GM13977 (cell line): ENCODE measurements around the gene SV2B.

Experiments
- DNase-seq: peaks from one replicate; pipeline ENCODE4 v3.0.0; 2012; ENCODE audit warnings: low spot score
- in situ Hi-C: fragments of 300-500 bp; cut with MboI; formaldehyde crosslinking; loops from one replicate; pipeline ENCODE4 v1.12.0; 2022; ENCODE audit warnings: low sequenced_read_pairs, low pct_unique_long_range_greater_than_20kb, mixed read lengths, inconsistent platforms; ENCODE audit not compliant: unreplicated experiment
- TF ChIP-seq, protein P1 (sequence below): IDR thresholded peaks from 2 replicates; pipeline ENCODE4 v1.5.1; 2012; ENCODE audit warnings: mild to moderate bottlenecking, control low read depth; ENCODE audit not compliant: insufficient read depth; ENCODE audit errors: extremely low read depth, missing control alignments

SV2B gene

DNA sequence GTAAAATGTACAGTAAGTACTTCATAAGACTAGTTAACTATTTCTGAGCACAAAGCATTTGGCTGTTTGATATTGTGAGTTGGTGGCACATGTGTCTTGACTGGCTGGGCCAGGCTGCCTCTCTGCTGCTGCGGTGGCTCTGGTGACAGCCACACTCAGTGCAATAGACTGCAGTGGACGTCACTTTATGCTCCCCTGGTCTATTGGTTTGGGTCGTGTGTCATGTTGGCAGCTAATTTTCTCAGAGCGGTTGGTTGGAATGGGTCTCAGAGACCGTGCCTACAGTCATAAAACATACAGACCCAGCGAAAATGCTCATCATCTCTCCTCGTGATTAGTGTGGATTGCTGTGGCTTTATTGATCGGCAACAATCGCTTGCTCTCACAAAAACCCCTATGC lies 71.3 kb downstream of the SV2B start:
- in situ Hi-C loops: no loop called here
- TF ChIP-seq, protein P1, sequence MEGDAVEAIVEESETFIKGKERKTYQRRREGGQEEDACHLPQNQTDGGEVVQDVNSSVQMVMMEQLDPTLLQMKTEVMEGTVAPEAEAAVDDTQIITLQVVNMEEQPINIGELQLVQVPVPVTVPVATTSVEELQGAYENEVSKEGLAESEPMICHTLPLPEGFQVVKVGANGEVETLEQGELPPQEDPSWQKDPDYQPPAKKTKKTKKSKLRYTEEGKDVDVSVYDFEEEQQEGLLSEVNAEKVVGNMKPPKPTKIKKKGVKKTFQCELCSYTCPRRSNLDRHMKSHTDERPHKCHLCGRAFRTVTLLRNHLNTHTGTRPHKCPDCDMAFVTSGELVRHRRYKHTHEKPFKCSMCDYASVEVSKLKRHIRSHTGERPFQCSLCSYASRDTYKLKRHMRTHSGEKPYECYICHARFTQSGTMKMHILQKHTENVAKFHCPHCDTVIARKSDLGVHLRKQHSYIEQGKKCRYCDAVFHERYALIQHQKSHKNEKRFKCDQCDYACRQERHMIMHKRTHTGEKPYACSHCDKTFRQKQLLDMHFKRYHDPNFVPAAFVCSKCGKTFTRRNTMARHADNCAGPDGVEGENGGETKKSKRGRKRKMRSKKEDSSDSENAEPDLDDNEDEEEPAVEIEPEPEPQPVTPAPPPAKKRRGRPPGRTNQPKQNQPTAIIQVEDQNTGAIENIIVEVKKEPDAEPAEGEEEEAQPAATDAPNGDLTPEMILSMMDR: no peak
- no peak for DNase-seq

- TF ChIP-seq, protein P1: no peak
- in situ Hi-C loops: no loop called here
- DNase-seq: no peak
These were observed 82.0 kb downstream of the SV2B start for GRCh38 chr15:91182101-91182500.

GRCh38 chr15:91183596-91183995 lies 83.5 kb downstream of the SV2B start:
- DNase-seq: no peak
- in situ Hi-C loops: no loop called here
- TF ChIP-seq, protein P1: no peak

GRCh38 chr15:91184441-91184840 lies 84.4 kb downstream of the SV2B start:
- no peak for DNase-seq
- TF ChIP-seq, protein P1: no peak
- in situ Hi-C loops: no loop called here

DNA sequence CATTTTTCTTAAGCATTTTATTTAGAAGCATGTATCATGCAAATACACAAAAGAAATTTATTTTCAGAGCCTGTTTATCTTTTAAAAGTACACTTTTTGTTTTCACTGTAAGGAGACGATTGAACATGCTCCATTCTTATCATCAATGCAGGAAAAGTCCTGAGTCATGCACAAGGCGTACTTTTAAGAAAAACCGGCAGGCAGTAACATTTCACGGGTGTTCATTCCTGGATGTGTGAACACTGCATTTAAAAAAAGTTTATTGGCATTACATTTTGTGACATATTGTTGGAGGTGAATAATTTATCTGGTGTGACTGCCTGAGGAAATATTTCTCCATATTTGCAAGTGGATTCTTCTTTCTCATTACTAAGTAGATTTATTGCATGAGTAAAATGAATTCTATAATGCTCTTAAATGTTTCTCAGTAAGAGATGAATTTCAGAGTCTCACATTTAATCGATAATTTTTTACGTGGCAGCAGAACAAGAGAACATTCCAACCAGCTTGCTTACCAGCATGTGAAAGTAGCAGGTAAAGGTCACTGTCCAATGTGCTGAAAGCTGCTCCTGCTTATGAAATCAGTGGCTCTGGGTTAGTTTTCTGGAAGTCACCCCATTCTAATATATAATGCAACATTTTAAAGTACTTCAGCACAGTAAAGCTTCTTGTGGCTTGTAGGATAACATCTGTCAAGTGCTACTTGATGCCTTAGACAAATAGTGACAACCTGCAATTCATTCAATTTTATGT lies 87.0 kb downstream of the SV2B start:
- in situ Hi-C loops: no loop called here
- TF ChIP-seq, protein P1: no peak
- DNase-seq: no peak

DNA sequence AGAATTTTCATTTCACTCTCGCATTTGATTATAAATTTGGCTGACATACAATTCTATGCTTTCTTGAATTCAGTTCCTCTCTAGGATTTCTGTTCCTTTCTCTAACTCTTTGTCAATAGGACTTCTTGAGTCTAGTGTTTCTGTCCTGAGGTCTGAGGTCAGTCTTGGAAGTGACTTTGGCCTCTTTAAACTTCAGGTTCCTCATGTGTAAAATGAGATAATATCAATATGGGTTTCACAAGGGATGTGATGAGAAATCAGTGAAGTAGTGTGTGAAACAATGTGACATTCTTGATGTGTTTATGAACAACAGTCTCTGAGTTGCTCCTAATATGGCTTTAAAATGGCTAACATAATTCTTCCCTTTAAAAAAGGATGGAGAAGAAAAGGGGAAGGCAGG lies 92.2 kb downstream of the SV2B start:
- TF ChIP-seq, protein P1: no peak
- DNase-seq: peak; percentile 11
- in situ Hi-C loops: no loop called here
